NCI-H187 (cell line): ENCODE results near the gene ARNT2.
"Not testable (repeated sequence)": the region's sequence is repeated elsewhere in the genome, so short reads cannot be mapped to it uniquely, and the experiment has no call there.

Source experiments
- DNase-seq, 2 experiments: peaks; one replicate each; lab custom pipeline; 2025; lab: John Stamatoyannopoulos, UW

The ARNT2 gene

GRCh38 chr15:80620141-80620540 is 216.0 kb downstream of the ARNT2 start:
- DNase-seq, result no peak

GRCh38 chr15:80620931-80621330 is 216.7 kb downstream of the ARNT2 start:
- no peak for DNase-seq

- no peak for DNase-seq
Observed at GRCh38 chr15:80626643-80627120, 222.5 kb downstream of the ARNT2 start.

GRCh38 chr15:80629355-80629754 is 225.2 kb downstream of the ARNT2 start:
- DNase-seq, result no peak

- no peak for DNase-seq
Observed at GRCh38 chr15:80630981-80631380, 226.8 kb downstream of the ARNT2 start.

GRCh38 chr15:80633221-80633620 is 229.0 kb downstream of the ARNT2 start:
- DNase-seq, result no peak

- DNase-seq, result no peak
Observed at GRCh38 chr15:80635953-80636352, 231.8 kb downstream of the ARNT2 start.

GRCh38 chr15:80636675-80637074 is 232.5 kb downstream of the ARNT2 start:
- no peak for DNase-seq

- no peak for DNase-seq
Observed at GRCh38 chr15:80637747-80638146, 233.6 kb downstream of the ARNT2 start.

- no peak for DNase-seq
Observed at GRCh38 chr15:80638553-80639167, 234.5 kb downstream of the ARNT2 start.

GRCh38 chr15:80639168-80639555 is 235.0 kb downstream of the ARNT2 start:
- no peak for DNase-seq

GRCh38 chr15:80640531-80641121 is 236.4 kb downstream of the ARNT2 start:
- no peak for DNase-seq

GRCh38 chr15:80641384-80641783 is 237.2 kb downstream of the ARNT2 start:
- no peak for DNase-seq

- no peak for DNase-seq
Observed at GRCh38 chr15:80643431-80643951, 239.3 kb downstream of the ARNT2 start.

- DNase-seq, result no peak
Observed at GRCh38 chr15:80645494-80646065, 241.4 kb downstream of the ARNT2 start.

GRCh38 chr15:80647424-80647823 is 243.2 kb downstream of the ARNT2 start:
- not testable (repeated sequence) for DNase-seq
